Measurements from ENCODE around the gene MPHOSPH10. TPM values are rescaled to one million over a fixed set of nuclear protein-coding genes. Genes with fewer than 3 reads are reported as not detected.
A peak's percentile ranks its signal among the peaks of the same experiment; 100 is the strongest.
"Not testable (repeated sequence)": the region's sequence is repeated elsewhere in the genome, so short reads cannot be mapped to it uniquely, and the experiment has no call there.

The MPHOSPH10 gene
- total and polyA plus RNA-seq, 2 of the 4 experiments (the other 2 are of a cell fraction): 5.4 to 11.2 TPM

- POLR2A ChIA-PET (ENCODE audit: unreplicated experiment): no interaction called here
- in situ Hi-C loops (cut with MboI; ENCODE audit: low sequenced_read_pairs): no loop called here
- dilution Hi-C loops (cut with HindIII; ENCODE audit: low sequenced_read_pairs, unreplicated experiment): no loop called here
Measured at GRCh38 chr2:71103809-71104208, 26.6 kb upstream of the MPHOSPH10 start.

GRCh38 chr2:71106463-71106862 is 24.0 kb upstream of the MPHOSPH10 start:
- H4K8ac ChIP-seq (ENCODE audit: low read depth in 2 of 2, low read length in 2 of 2); CTCF ChIA-PET; ATAC-seq (ENCODE audit: low read depth); H2AK9ac ChIP-seq (replicated peaks; ENCODE audit: low read depth, low read length, poor library complexity); H3K79me1 ChIP-seq (ENCODE audit: low read depth in 1 of 2, low read length in 2 of 2); H3K23ac ChIP-seq (ENCODE audit: low read depth, low read length); H4K5ac ChIP-seq (ENCODE audit: low read depth, low read length); H3K14ac ChIP-seq (replicated peaks; ENCODE audit: low read depth, low read length); H2BK5ac ChIP-seq (ENCODE audit: low read depth, low read length, poor library complexity, severe bottlenecking); H3K27ac ChIP-seq (ENCODE audit: insufficient read depth, low read length); H3K27me3 ChIP-seq (ENCODE audit: control insufficient read depth, insufficient read depth, low read length); H3K4me2 ChIP-seq (ENCODE audit: low read depth, low read length); H4K20me1 ChIP-seq (ENCODE audit: insufficient read depth, low read length); H2AFZ ChIP-seq (replicated peaks; ENCODE audit: low read length, poor library complexity); POLR2A ChIA-PET (ENCODE audit: unreplicated experiment); H2BK20ac ChIP-seq (ENCODE audit: low read depth, low read length); H3K56ac ChIP-seq (ENCODE audit: extremely low read depth, insufficient read depth, low read length); dilution Hi-C loops (cut with HindIII; ENCODE audit: low sequenced_read_pairs, unreplicated experiment); H4K91ac ChIP-seq (ENCODE audit: insufficient read depth, low read depth, low read length); H3K4ac ChIP-seq (ENCODE audit: low read depth, low read length); intact Hi-C loops (cut with micrococcal nuclease); H2BK120ac ChIP-seq (ENCODE audit: low read depth, low read length); H3K36me3 ChIP-seq (ENCODE audit: control insufficient read depth, insufficient read depth, low read length); DNase-seq; H3K18ac ChIP-seq (ENCODE audit: low read depth, low read length); H3K9me3 ChIP-seq (ENCODE audit: control insufficient read depth, insufficient read depth, low read length); H2BK15ac ChIP-seq (ENCODE audit: low read depth, low read length); BruUV-seq (replicated peaks); H3K9ac ChIP-seq (ENCODE audit: low read depth, low read length); H3K4me3 ChIP-seq (ENCODE audit: insufficient read depth, low read depth, low read length); H3K4me1 ChIP-seq (ENCODE audit: control insufficient read depth, insufficient read depth, low read length); H2AK5ac ChIP-seq (ENCODE audit: low read depth, low read length); H3K9me1 ChIP-seq (ENCODE audit: insufficient read depth, low read length); in situ Hi-C loops (cut with MboI; ENCODE audit: low sequenced_read_pairs): not testable (repeated sequence)
- WGBS, 2 experiments (ENCODE audit: extremely low coverage in 2 of 2, insufficient read length in 1 of 2): no CpG with 5 or more reads among the region's 6 CpGs

More at GRCh38 chr2:71103809-71104208, 26.6 kb upstream of the MPHOSPH10 start:
- Histone ChIP-seq H2AK9ac (replicated peaks; ENCODE audit: low read depth, low read length, poor library complexity) (no peak overlapping the region), H3K18ac (ENCODE audit: low read depth, low read length) (no peak overlapping the region), H4K20me1 (ENCODE audit: insufficient read depth, low read length) (no peaks in the 10 kb centered on the region), H3K23ac (ENCODE audit: low read depth, low read length) (no peak overlapping the region), H3K56ac (ENCODE audit: extremely low read depth, insufficient read depth, low read length) (no peak overlapping the region), H3K4me1 (ENCODE audit: control insufficient read depth, insufficient read depth, low read length) (no peaks in the 10 kb centered on the region), H2AK5ac (ENCODE audit: low read depth, low read length) (0 out of 2 replicates have a peak overlapping the region, but pooled peaks have one; percentile 1), H3K36me3 (ENCODE audit: control insufficient read depth, insufficient read depth, low read length) (no peaks in the 10 kb centered on the region), H2AFZ (replicated peaks; ENCODE audit: low read length, poor library complexity) (no peak overlapping the region), H2BK15ac (ENCODE audit: low read depth, low read length) (no peak overlapping the region), H4K5ac (ENCODE audit: low read depth, low read length) (no peak overlapping the region), H4K91ac (ENCODE audit: insufficient read depth, low read depth, low read length) (no peak overlapping the region), H3K79me1 (ENCODE audit: low read depth in 1 of 2, low read length in 2 of 2) (no peaks in the 10 kb centered on the region), H4K8ac (ENCODE audit: low read depth in 2 of 2, low read length in 2 of 2) (no peak overlapping the region), H3K4me3 (ENCODE audit: insufficient read depth, low read depth, low read length) (no peak overlapping the region), H2BK120ac (ENCODE audit: low read depth, low read length) (no peak overlapping the region), H3K9me1 (ENCODE audit: insufficient read depth, low read length) (no peaks in the 10 kb centered on the region), H3K27ac (ENCODE audit: insufficient read depth, low read length) (no peak overlapping the region), H3K27me3 (ENCODE audit: control insufficient read depth, insufficient read depth, low read length) (no peaks in the 10 kb centered on the region), H3K9ac (ENCODE audit: low read depth, low read length) (no peak overlapping the region), H3K4me2 (ENCODE audit: low read depth, low read length) (no peak overlapping the region), H3K14ac (replicated peaks; ENCODE audit: low read depth, low read length) (no peak overlapping the region), H3K4ac (ENCODE audit: low read depth, low read length) (no peak overlapping the region), H3K9me3 (ENCODE audit: control insufficient read depth, insufficient read depth, low read length) (peaks cover 3% of the 10 kb centered on the region), H2BK20ac (ENCODE audit: low read depth, low read length) (no peak overlapping the region), H2BK5ac (ENCODE audit: low read depth, low read length, poor library complexity, severe bottlenecking) (no peak overlapping the region)
- TF ChIP-seq CTCF (conservative IDR thresholded peaks at IDR 0.05; ENCODE audit: low read depth, low read length): no peak
- no peak for ATAC-seq (ENCODE audit: low read depth)
- BruUV-seq (replicated peaks): no TSS peak
- intact Hi-C loops (cut with micrococcal nuclease): no loop called here
- no peak for DNase-seq
- WGBS, 2 experiments (ENCODE audit: extremely low coverage in 2 of 2, insufficient read length in 1 of 2): no CpG with 5 or more reads among the region's 5 CpGs
- CTCF ChIA-PET: no interaction called here
